Astrocyte (in vitro differentiated cells and primary cell): ENCODE results near the gene ELAC2.

Source experiments
- CTCF ChIP-seq: IDR thresholded peaks from 2 replicates; pipeline ENCODE4 v1.5.1; 2011; ENCODE audit warnings: low read depth, mild to moderate bottlenecking, inconsistent platforms, low read length, moderate library complexity; ENCODE audit not compliant: insufficient read depth
- EZH2 ChIP-seq: IDR thresholded peaks from 2 replicates; pipeline ENCODE4 v1.6.1; 2012; ENCODE audit warnings: mild to moderate bottlenecking, low read length, inconsistent platforms; ENCODE audit not compliant: insufficient read depth

- TF ChIP-seq CTCF (peak; percentile 86), EZH2 (no peak)
Observed at GRCh38 chr17:13002761-13003453, 14.9 kb downstream of the ELAC2 start.
